Measurements from ENCODE around the gene FBN1.

DNA sequence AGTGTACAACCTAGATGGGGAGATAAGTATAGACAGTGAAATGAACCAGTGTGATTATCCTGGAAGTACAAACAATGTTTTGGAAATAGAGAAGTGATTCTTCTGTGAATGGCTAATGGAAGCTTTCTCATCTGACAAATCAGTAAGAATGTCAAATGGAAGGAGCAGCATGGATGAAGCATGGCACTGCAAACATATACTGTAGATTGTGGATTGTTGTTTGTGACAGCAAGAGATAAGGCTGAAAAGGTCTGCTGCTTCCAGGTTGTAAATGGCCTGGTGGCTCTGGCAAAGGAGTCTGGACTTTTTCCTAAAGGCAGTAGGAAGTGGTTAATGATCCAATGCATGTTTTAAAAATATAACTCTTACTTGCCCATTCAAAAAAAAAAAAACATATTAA lies 71.3 kb downstream of the FBN1 start:
- no peak for TF ChIP-seq POLR2AphosphoS5 (IDR thresholded peaks at IDR 0.05)
- TF ChIP-seq, protein P1, sequence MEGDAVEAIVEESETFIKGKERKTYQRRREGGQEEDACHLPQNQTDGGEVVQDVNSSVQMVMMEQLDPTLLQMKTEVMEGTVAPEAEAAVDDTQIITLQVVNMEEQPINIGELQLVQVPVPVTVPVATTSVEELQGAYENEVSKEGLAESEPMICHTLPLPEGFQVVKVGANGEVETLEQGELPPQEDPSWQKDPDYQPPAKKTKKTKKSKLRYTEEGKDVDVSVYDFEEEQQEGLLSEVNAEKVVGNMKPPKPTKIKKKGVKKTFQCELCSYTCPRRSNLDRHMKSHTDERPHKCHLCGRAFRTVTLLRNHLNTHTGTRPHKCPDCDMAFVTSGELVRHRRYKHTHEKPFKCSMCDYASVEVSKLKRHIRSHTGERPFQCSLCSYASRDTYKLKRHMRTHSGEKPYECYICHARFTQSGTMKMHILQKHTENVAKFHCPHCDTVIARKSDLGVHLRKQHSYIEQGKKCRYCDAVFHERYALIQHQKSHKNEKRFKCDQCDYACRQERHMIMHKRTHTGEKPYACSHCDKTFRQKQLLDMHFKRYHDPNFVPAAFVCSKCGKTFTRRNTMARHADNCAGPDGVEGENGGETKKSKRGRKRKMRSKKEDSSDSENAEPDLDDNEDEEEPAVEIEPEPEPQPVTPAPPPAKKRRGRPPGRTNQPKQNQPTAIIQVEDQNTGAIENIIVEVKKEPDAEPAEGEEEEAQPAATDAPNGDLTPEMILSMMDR (IDR thresholded peaks at IDR 0.05): no peak
